ENCODE results near the gene MYRF. TPM values are rescaled to one million over a fixed set of nuclear protein-coding genes. Genes with fewer than 3 reads are reported as not detected.

MYRF gene
- total and polyA plus RNA-seq, 12 donors = 0.13 to 2.6 (median 0.89) TPM

- DNase-seq = no peak
- Histone ChIP-seq H3K27me3 (no peaks in the 10 kb centered on the region), H3K36me3 (replicated peaks in 1 of 2) (no peaks in the 10 kb centered on the region), H3K4me1 (replicated peaks in 1 of 2) (peaks cover 0 to 5% of the 10 kb centered on the region in 2 donors), H3K4me3 (no peak overlapping the region), H3K9me3 (replicated peaks in 1 of 3) (no peaks in the 10 kb centered on the region), H3K27ac (peak overlapping the region in 1 of 5 donors; percentile 81)
- intact Hi-C loops (cut with DNase I) = loop anchor here in 1 of 2 donors (2.0 kb wide), 1 partner anchor 51 kb away; the partner anchor contains the start of gene DAGLA
- TF ChIP-seq POLR2A (IDR thresholded peaks at IDR 0.05) (no peak), CTCF (IDR thresholded peaks at IDR 0.05) (no peak)
- 68 to 93% (median 80%) methylated on average over 6 to 8 of the region's 8 CpGs for WGBS, 4 donors
Measured at GRCh38 chr11:61731952-61732675, 20.3 kb upstream of the MYRF start.

- WGBS, 4 donors = 33 to 70% (median 61%) methylated on average over 1 to 6 of the region's 6 CpGs; no CpG with 5 or more reads in 1 of the 4 donors
- Histone ChIP-seq H3K4me1 (replicated peaks in 1 of 2) (peaks cover 0 to 5% of the 10 kb centered on the region in 2 donors), H3K4me3 (no peak overlapping the region), H3K36me3 (replicated peaks in 1 of 2) (no peaks in the 10 kb centered on the region), H3K27me3 (no peaks in the 10 kb centered on the region), H3K9me3 (replicated peaks in 1 of 3) (no peaks in the 10 kb centered on the region), H3K27ac (peak overlapping the region in 1 of 5 donors; percentile 81)
- TF ChIP-seq POLR2A (IDR thresholded peaks at IDR 0.05) (no peak), CTCF (IDR thresholded peaks at IDR 0.05) (no peak)
- intact Hi-C loops (cut with DNase I) = loop anchor here in 1 of 2 donors (2.0 kb wide), 1 partner anchor 52 kb away; the partner anchor contains the start of gene DAGLA
- peak in 4 of 7 donors; percentile 32 to 68 (median 40) for DNase-seq
Measured at GRCh38 chr11:61732705-61733104, 19.7 kb upstream of the MYRF start.

DNA sequence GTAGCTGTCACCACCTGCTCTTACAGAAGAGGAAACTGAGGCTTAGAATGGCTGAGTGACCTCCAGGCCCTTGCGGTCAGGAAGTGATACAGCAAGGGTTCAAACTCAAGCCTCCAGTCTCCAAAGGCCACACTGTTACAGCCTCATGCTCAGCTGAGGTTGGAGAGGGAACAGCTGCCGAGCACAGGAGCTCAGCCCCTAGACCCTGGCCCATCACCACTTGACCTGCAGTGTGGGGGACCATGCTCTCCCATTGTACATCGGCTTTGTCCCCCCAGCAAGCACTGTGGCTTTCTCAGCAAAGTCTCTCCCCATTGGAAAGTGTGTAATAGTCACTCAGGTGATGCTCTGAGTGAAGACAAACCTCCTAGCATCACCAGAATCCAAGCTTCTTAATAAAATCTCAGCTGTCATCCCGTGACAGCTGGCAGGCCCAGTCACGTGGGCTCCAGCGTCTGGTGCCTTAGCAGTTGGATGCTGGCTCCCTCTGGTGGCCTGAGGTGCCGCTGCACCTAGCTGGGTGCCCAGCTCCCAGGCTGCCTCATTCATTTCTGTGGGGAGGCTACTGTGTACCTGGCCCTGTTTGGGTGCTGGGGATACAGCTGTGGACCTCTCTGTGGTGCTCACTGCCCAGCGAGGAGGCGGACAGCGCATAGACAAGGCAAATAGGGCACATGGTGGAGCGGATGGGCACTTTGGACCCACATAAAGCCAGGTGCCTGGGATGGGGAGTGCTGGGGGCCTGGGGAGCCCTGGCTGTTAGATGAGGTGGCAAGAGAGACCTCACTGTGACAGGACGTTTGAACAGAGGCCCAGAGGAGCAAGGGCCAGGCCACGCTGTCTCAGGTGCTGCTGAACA is 19.1 kb upstream of the MYRF start:
- TF ChIP-seq POLR2A (IDR thresholded peaks at IDR 0.05) (no peak), CTCF (IDR thresholded peaks at IDR 0.05) (peak; percentile 97 to 100 (median 99))
- peaks cover 0 to 5% of the 10 kb centered on the region in 2 donors for H3K4me1 ChIP-seq (replicated peaks in 1 of 2)
- H3K27me3 ChIP-seq = no peaks in the 10 kb centered on the region
- no peaks in the 10 kb centered on the region for H3K9me3 ChIP-seq (replicated peaks in 1 of 3)
- intact Hi-C loops (cut with DNase I) = loop anchor here in 1 of 2 donors (2.0 kb wide), 1 partner anchor 53 kb away; the partner anchor contains the start of gene DAGLA
- no peak overlapping the region for H3K4me3 ChIP-seq
- WGBS, 4 donors = 16 to 30% (median 22%) methylated on average over 10 to 13 of the region's 13 CpGs
- H3K36me3 ChIP-seq (replicated peaks in 1 of 2) = no peaks in the 10 kb centered on the region
- DNase-seq = peak; percentile 79 to 96 (median 88)
- peak overlapping the region in 1 of 5 donors; percentile 81 for H3K27ac ChIP-seq

DNA sequence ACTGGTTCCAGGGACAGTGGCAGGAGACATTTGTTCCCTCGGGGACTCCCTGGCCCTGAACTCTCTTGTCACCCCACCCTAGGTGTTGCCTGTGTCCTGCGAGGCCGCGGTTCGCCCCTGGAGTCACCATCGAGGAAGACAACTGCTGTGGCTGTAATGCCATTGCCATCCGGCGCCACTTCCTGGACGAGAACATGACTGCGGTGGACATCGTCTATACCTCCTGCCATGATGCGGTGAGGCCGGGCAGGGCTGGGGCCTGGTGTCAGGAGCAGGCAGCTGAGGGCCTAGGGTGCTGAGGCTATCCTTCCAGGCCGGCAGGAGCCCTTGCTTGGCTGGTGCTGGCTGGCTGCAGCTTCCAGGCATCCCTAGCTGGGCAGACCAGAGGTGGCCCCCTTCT is 17.7 kb upstream of the MYRF start:
- H3K27me3 ChIP-seq = no peaks in the 10 kb centered on the region
- H3K9me3 ChIP-seq (replicated peaks in 1 of 3) = no peaks in the 10 kb centered on the region
- peaks cover 0 to 5% of the 10 kb centered on the region in 2 donors for H3K4me1 ChIP-seq (replicated peaks in 1 of 2)
- no peak for DNase-seq
- no peaks in the 10 kb centered on the region for H3K36me3 ChIP-seq (replicated peaks in 1 of 2)
- no peak overlapping the region for H3K27ac ChIP-seq
- TF ChIP-seq CTCF (IDR thresholded peaks at IDR 0.05) (no peak), POLR2A (IDR thresholded peaks at IDR 0.05) (no peak)
- WGBS, 4 donors = 89 to 91% (median 90%) methylated on average over 8 to 14 of the region's 14 CpGs
- intact Hi-C loops (cut with DNase I) = loop anchor here in 1 of 2 donors (2.0 kb wide), 1 partner anchor 54 kb away; the partner anchor contains the start of gene DAGLA
- no peak overlapping the region for H3K4me3 ChIP-seq

All from adrenal gland (tissue), 12 donors.